Measurements from ENCODE around the gene OR52A5. TPM values are rescaled to one million over a fixed set of nuclear protein-coding genes. Genes with fewer than 3 reads are reported as not detected.
"Not testable (repeated sequence)": the region's sequence is repeated elsewhere in the genome, so short reads cannot be mapped to it uniquely, and the experiment has no call there.

OR52A5 gene
- not detected for total RNA-seq
- not detected for polyA plus RNA-seq

- Histone ChIP-seq H3K4me3 (ENCODE audit: low read length) (no peak within 1 kb of the TSS), H3K27me3 (ENCODE audit: insufficient read depth, low read length, poor library complexity, severe bottlenecking) (no peaks in the 10 kb centered on the region), H3K36me3 (ENCODE audit: insufficient read depth, low read length) (no peaks in the 10 kb centered on the region), H3K4me1 (ENCODE audit: insufficient read depth, low read length) (no peaks in the 10 kb centered on the region), H3K9me3 (ENCODE audit: low read length) (no peaks in the 10 kb centered on the region), H3K27ac (ENCODE audit: low read depth, low read length) (no peak within 1 kb of the TSS)
- H3K36me3 Mint-ChIP-seq = no peaks in the 10 kb centered on the region
- ChIA-PET CTCF (no interaction called here), POLR2A (no interaction called here)
- no peaks in the 10 kb centered on the region for H3K4me1 Mint-ChIP-seq
- DNase-seq = no peak
- no peaks in the 10 kb centered on the region for H3K9me3 Mint-ChIP-seq
- H3K27me3 Mint-ChIP-seq = peaks cover 0 to 2% of the 10 kb centered on the region in 2 donors
- no peak within 1 kb of the TSS for H3K27ac Mint-ChIP-seq
- no peak within 1 kb of the TSS for H3K4me3 Mint-ChIP-seq
Observed at GRCh38 chr11:5137996-5138395, at the start of gene OR52A5. TSS of gene OR52A5 (minus strand) at chr11:5138356. CDS start at chr11:5132642, 5,714 bp downstream.

DNA sequence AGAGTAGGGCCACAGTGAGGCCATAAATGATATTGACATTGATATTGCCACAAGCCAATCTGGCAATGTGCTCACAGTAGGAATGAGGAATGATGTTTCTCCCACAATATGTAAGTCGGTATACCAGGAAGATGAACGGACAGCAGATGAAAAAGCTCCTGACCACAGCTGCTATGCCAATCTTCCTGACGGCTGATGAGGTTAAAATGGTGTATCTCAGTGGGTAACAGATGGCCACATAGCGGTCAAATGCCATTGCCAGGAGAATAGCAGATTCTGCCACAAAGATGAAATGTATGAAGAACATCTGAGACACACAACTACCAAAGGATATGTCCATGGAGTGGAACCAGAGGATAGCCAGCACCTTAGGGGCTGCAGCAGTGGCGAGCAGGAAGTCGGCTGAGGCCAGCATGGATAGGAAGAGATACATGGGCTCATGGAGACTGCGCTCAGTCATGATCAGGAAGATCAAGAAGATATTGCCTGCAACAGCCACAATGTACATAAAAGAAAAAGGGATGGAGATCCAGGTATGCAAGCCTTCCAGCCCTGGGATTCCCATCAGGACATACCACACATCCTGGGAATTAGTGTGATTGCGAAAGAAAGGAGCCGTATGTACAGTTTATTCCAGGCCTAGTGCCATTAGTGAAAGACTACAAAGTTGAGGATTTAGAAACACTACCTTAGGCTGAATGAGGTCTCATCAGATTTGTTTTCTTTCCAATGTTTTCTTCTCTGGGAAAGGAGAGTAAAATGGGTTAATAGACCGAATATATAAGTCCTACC lies 40.1 kb upstream of the OR52A5 start:
- H3K27me3 Mint-ChIP-seq = peaks cover 0 to 3% of the 10 kb centered on the region in 2 donors
- no peak overlapping the region for H3K4me3 ChIP-seq (ENCODE audit: low read length)
- DNase-seq = no peak
- H3K4me1 ChIP-seq (ENCODE audit: insufficient read depth, low read length) = no peaks in the 10 kb centered on the region
- H3K9me3 Mint-ChIP-seq = peaks cover 0 to 4% (median 0%) of the 10 kb centered on the region in 5 donors
- CTCF ChIA-PET = no interaction called here
- no peaks in the 10 kb centered on the region for H3K36me3 Mint-ChIP-seq
- no peaks in the 10 kb centered on the region for H3K4me1 Mint-ChIP-seq
- POLR2A ChIA-PET = no interaction called here
- H3K27ac Mint-ChIP-seq = no peak overlapping the region
- H3K9me3 ChIP-seq (ENCODE audit: low read length) = no peaks in the 10 kb centered on the region
- H3K36me3 ChIP-seq (ENCODE audit: insufficient read depth, low read length) = no peaks in the 10 kb centered on the region
- H3K27ac ChIP-seq (ENCODE audit: low read depth, low read length) = no peak overlapping the region
- no peaks in the 10 kb centered on the region for H3K27me3 ChIP-seq (ENCODE audit: insufficient read depth, low read length, poor library complexity, severe bottlenecking)
- H3K4me3 Mint-ChIP-seq = no peak overlapping the region

- no peak overlapping the region for H3K27ac Mint-ChIP-seq
- H3K9me3 Mint-ChIP-seq = peaks cover 0 to 4% (median 0%) of the 10 kb centered on the region in 5 donors
- H3K4me1 ChIP-seq (ENCODE audit: insufficient read depth, low read length) = no peaks in the 10 kb centered on the region
- H3K27me3 Mint-ChIP-seq = peaks cover 0 to 3% of the 10 kb centered on the region in 2 donors
- no peak overlapping the region for H3K4me3 ChIP-seq (ENCODE audit: low read length)
- ChIA-PET POLR2A (no interaction called here), CTCF (no interaction called here)
- H3K4me1 Mint-ChIP-seq = no peaks in the 10 kb centered on the region
- no peak for DNase-seq
- H3K4me3 Mint-ChIP-seq = no peak overlapping the region
- H3K36me3 Mint-ChIP-seq = no peaks in the 10 kb centered on the region
- H3K27ac ChIP-seq (ENCODE audit: low read depth, low read length) = no peak overlapping the region
- no peaks in the 10 kb centered on the region for H3K36me3 ChIP-seq (ENCODE audit: insufficient read depth, low read length)
- no peaks in the 10 kb centered on the region for H3K9me3 ChIP-seq (ENCODE audit: low read length)
- H3K27me3 ChIP-seq (ENCODE audit: insufficient read depth, low read length, poor library complexity, severe bottlenecking) = no peaks in the 10 kb centered on the region
Observed at GRCh38 chr11:5174934-5175333, 36.8 kb upstream of the OR52A5 start.

DNA sequence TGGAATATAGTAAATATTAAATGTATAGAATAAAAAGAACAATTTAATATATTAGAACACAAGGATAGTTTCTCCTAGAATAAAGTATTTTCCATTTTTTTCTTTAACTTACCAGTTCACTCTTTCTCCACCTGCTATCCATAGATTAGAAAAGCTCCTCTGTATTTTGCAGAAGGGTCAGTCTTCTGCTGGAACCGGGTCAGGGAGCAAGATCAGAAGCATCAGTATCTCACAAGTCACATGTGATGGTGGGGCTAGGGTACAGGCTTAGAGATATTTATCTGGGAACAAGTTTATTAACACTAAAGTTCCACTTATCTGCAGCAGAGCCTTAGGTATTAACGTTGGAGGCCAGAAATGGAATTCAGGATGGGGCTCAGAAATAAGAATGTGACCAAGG lies 33.7 kb upstream of the OR52A5 start:
- no peak overlapping the region for H3K27ac Mint-ChIP-seq
- CTCF ChIA-PET = no interaction called here
- Histone ChIP-seq H3K36me3 (ENCODE audit: insufficient read depth, low read length) (no peaks in the 10 kb centered on the region), H3K27ac (ENCODE audit: low read depth, low read length) (no peak overlapping the region), H3K4me3 (ENCODE audit: low read length) (no peak overlapping the region), H3K27me3 (ENCODE audit: insufficient read depth, low read length, poor library complexity, severe bottlenecking) (no peaks in the 10 kb centered on the region), H3K9me3 (ENCODE audit: low read length) (no peaks in the 10 kb centered on the region), H3K4me1 (ENCODE audit: insufficient read depth, low read length) (no peaks in the 10 kb centered on the region)
- no peak overlapping the region for H3K4me3 Mint-ChIP-seq
- no peaks in the 10 kb centered on the region for H3K36me3 Mint-ChIP-seq
- no peaks in the 10 kb centered on the region for H3K27me3 Mint-ChIP-seq
- no peaks in the 10 kb centered on the region for H3K4me1 Mint-ChIP-seq
- POLR2A ChIA-PET = no interaction called here
- no peaks in the 10 kb centered on the region for H3K9me3 Mint-ChIP-seq
- DNase-seq = no peak

DNA sequence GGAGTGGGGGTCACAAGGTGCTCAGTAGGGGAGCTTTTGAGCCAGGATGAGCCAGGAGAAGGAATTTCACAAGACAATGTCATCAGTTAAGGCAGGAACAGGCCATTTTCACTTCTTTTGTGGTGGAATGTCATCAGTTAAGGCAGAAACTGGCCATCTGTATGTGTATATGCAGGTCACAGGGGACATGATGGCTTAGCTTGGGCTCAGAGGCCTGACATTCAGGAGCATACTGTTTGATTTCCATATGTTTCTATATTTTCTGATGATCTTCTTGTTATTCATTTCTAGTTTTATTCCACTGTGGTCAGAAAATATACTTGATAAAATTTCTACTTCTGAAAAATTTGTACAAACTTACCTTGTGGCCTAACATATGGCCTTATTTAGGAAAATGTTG lies 27.7 kb upstream of the OR52A5 start:
- H3K27me3 Mint-ChIP-seq; H3K27me3 ChIP-seq (ENCODE audit: insufficient read depth, low read length, poor library complexity, severe bottlenecking); H3K36me3 Mint-ChIP-seq; H3K4me3 Mint-ChIP-seq; POLR2A ChIA-PET; CTCF ChIA-PET; H3K4me3 ChIP-seq (ENCODE audit: low read length); H3K9me3 ChIP-seq (ENCODE audit: low read length); H3K36me3 ChIP-seq (ENCODE audit: insufficient read depth, low read length); DNase-seq; H3K4me1 ChIP-seq (ENCODE audit: insufficient read depth, low read length); H3K27ac ChIP-seq (ENCODE audit: low read depth, low read length); H3K4me1 Mint-ChIP-seq; H3K9me3 Mint-ChIP-seq; H3K27ac Mint-ChIP-seq: not testable (repeated sequence)

DNA sequence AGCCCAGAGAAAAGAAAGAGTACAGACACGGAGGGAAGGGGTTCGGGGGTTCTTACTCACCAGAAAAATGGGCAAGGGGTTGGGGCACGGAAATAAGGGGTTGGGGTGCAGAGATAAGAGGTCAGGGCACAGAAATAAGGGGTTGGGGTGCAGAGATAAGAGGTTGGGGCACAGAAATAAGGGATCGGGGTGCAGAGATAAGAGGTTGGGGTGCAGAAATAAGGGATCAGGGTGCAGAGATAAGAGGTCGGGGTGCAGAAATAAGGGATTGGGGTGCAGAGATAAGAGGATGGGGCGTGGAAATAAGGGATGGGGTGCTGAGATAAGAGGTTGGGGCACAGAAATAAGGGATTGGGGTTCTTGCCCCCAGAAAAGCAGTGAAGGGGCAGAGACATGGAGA lies 26.7 kb upstream of the OR52A5 start:
- CTCF ChIA-PET; H3K4me3 ChIP-seq (ENCODE audit: low read length); POLR2A ChIA-PET; H3K36me3 ChIP-seq (ENCODE audit: insufficient read depth, low read length); H3K27ac Mint-ChIP-seq; H3K4me1 Mint-ChIP-seq; H3K9me3 Mint-ChIP-seq; DNase-seq; H3K9me3 ChIP-seq (ENCODE audit: low read length); H3K27me3 ChIP-seq (ENCODE audit: insufficient read depth, low read length, poor library complexity, severe bottlenecking); H3K36me3 Mint-ChIP-seq; H3K4me3 Mint-ChIP-seq; H3K27me3 Mint-ChIP-seq; H3K4me1 ChIP-seq (ENCODE audit: insufficient read depth, low read length); H3K27ac ChIP-seq (ENCODE audit: low read depth, low read length): not testable (repeated sequence)

DNA sequence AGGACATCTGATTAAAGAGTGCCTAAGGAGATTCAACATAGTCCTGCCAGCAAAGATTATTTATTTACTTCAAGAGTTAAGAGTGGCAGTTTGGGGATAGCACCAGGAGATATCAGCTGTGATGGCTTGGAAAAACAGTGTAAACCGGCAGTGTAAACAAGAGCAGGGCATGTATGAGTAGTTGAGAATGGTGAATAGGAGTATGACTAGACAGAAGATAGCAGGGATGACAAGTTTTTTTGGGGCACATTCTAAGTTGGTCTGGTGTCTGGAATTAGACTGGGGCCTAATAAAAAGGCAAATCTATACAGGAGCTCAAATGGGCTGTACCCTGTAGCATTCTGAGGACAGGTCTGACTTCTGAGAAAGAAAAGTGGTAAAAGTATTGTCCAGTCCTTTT lies 22.9 kb upstream of the OR52A5 start:
- CTCF ChIA-PET; H3K4me3 ChIP-seq (ENCODE audit: low read length); H3K27ac Mint-ChIP-seq; H3K36me3 ChIP-seq (ENCODE audit: insufficient read depth, low read length); H3K4me3 Mint-ChIP-seq; H3K4me1 Mint-ChIP-seq; H3K36me3 Mint-ChIP-seq; DNase-seq; H3K27me3 Mint-ChIP-seq; H3K27me3 ChIP-seq (ENCODE audit: insufficient read depth, low read length, poor library complexity, severe bottlenecking); H3K27ac ChIP-seq (ENCODE audit: low read depth, low read length); H3K4me1 ChIP-seq (ENCODE audit: insufficient read depth, low read length); POLR2A ChIA-PET; H3K9me3 ChIP-seq (ENCODE audit: low read length): not testable (repeated sequence)
- H3K9me3 Mint-ChIP-seq = peaks cover 0 to 14% (median 0%) of the 10 kb centered on the region in 5 donors

DNA sequence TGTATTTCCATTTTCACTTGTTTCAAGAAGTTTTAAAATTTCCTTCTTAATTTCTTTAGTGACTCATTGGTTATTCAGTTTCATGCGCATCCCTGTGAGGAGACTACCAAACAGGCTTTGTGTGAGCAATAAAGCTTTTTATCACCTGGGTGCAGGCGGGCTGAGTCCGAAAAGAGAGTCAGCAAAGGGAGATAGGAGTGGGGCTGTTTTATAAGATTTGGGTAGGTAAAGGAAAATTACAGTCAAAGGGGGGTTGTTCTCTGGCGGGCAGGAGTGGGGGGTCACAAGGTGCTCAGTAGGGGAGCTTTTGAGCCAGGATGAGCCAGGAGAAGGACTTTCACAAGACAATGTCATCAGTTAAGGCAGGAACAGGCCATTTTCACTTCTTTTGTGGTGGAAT lies 22.1 kb upstream of the OR52A5 start:
- POLR2A ChIA-PET; H3K27ac Mint-ChIP-seq; H3K9me3 ChIP-seq (ENCODE audit: low read length); H3K4me3 ChIP-seq (ENCODE audit: low read length); DNase-seq; H3K4me3 Mint-ChIP-seq; H3K27me3 Mint-ChIP-seq; H3K4me1 Mint-ChIP-seq; H3K4me1 ChIP-seq (ENCODE audit: insufficient read depth, low read length); H3K36me3 ChIP-seq (ENCODE audit: insufficient read depth, low read length); H3K36me3 Mint-ChIP-seq; H3K27ac ChIP-seq (ENCODE audit: low read depth, low read length); H3K27me3 ChIP-seq (ENCODE audit: insufficient read depth, low read length, poor library complexity, severe bottlenecking); CTCF ChIA-PET: not testable (repeated sequence)
- peaks cover 0 to 14% (median 0%) of the 10 kb centered on the region in 5 donors for H3K9me3 Mint-ChIP-seq

DNA sequence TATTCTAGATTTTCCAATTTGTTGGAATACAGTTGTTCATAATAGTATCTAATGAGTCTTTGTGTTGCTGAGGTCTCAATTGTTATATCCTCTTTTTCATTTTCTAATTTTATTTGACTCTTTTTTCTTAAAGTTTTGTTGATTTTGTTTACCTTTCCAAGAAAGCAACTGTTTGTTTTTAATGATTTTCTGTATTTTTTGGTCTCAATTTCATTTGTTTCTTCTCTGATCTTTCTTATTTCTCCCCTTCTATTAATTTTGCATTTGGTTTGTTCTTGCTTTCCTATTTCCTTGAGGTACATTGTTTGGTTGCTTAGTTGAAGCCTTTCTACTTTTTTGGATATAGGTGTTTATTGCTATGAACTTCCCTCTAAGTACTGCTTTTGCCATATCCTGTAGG lies 21.6 kb upstream of the OR52A5 start:
- no peaks in the 10 kb centered on the region for H3K9me3 ChIP-seq (ENCODE audit: low read length)
- no peaks in the 10 kb centered on the region for H3K36me3 ChIP-seq (ENCODE audit: insufficient read depth, low read length)
- H3K4me1 ChIP-seq (ENCODE audit: insufficient read depth, low read length) = no peaks in the 10 kb centered on the region
- peaks cover 0 to 7% of the 10 kb centered on the region in 2 donors for H3K27me3 Mint-ChIP-seq
- no peaks in the 10 kb centered on the region for H3K4me1 Mint-ChIP-seq
- DNase-seq = no peak
- no peak overlapping the region for H3K27ac Mint-ChIP-seq
- H3K4me3 ChIP-seq (ENCODE audit: low read length) = no peak overlapping the region
- no peaks in the 10 kb centered on the region for H3K27me3 ChIP-seq (ENCODE audit: insufficient read depth, low read length, poor library complexity, severe bottlenecking)
- H3K4me3 Mint-ChIP-seq = no peak overlapping the region
- H3K36me3 Mint-ChIP-seq = no peaks in the 10 kb centered on the region
- peaks cover 0 to 14% (median 0%) of the 10 kb centered on the region in 5 donors for H3K9me3 Mint-ChIP-seq
- CTCF ChIA-PET = no interaction called here
- no peak overlapping the region for H3K27ac ChIP-seq (ENCODE audit: low read depth, low read length)
- POLR2A ChIA-PET = no interaction called here

All from CD8-positive, alpha-beta memory T cell (primary cell).